Measurements from ENCODE around the gene LRRC75A.

- no peak for TF ChIP-seq EP300 (IDR thresholded peaks at IDR 0.05; ENCODE audit: low read depth in 2 of 2, low read length in 2 of 2)
- no peak for TF ChIP-seq EP300 (CRISPR knock-in tag; IDR thresholded peaks at IDR 0.05; ENCODE audit: borderline replicate concordance)
- TF ChIP-seq HNRNPH1 (optimal IDR thresholded peaks at IDR 0.05; ENCODE audit: low read depth, low read length): no peak
- TF ChIP-seq FOXP4 (CRISPR knock-in tag; IDR thresholded peaks at IDR 0.05): no peak
- no peak for TF ChIP-seq ZBTB43 (CRISPR knock-in tag; conservative IDR thresholded peaks at IDR 0.05)
- TF ChIP-seq PRDM15 (CRISPR knock-in tag; IDR thresholded peaks at IDR 0.05): no peak
- no peak for TF ChIP-seq SMARCC2 (IDR thresholded peaks at IDR 0.05)
- no peak for TF ChIP-seq PTBP1 (IDR thresholded peaks at IDR 0.05; ENCODE audit: low read depth, low read length, poor library complexity, severe bottlenecking)
- no peak for TF ChIP-seq PCBP1 (IDR thresholded peaks at IDR 0.05; ENCODE audit: borderline replicate concordance, low read depth, low read length)
- TF ChIP-seq ZBTB33 (CRISPR knock-in tag; IDR thresholded peaks at IDR 0.05): no peak
- TF ChIP-seq ZNF609 (CRISPR knock-in tag; IDR thresholded peaks at IDR 0.05; ENCODE audit: borderline replicate concordance): no peak
- no peak for TF ChIP-seq MLX (CRISPR knock-in tag; IDR thresholded peaks at IDR 0.05)
- no peak for TF ChIP-seq BCL6 (CRISPR knock-in tag; IDR thresholded peaks at IDR 0.05)
- no peak for TF ChIP-seq TAF1 (CRISPR knock-in tag; IDR thresholded peaks at IDR 0.05)
Measured at GRCh38 chr17:16513873-16514272, 21.9 kb upstream of the LRRC75A start.
